Fibroblast of the aortic adventitia (primary cell): Measurements from ENCODE around the gene MYO3A. TPM values are rescaled to one million over a fixed set of nuclear protein-coding genes. Genes with fewer than 3 reads are reported as not detected.
"Not testable (repeated sequence)": the region's sequence is repeated elsewhere in the genome, so short reads cannot be mapped to it uniquely, and the experiment has no call there.

ENCODE experiments used
- DNase-seq: peaks from one replicate; pipeline ENCODE4 v3.0.0-alpha.2; 2010; ENCODE audit warnings: low read depth
- H3K4me3 ChIP-seq: 2 replicates; pipeline ENCODE4 v1.5.1; 2011; ENCODE audit warnings: low read depth, mild to moderate bottlenecking, control low read depth, low read length, moderate library complexity
- CTCF ChIP-seq: IDR thresholded peaks from 2 replicates; pipeline ENCODE4 v1.5.1; 2011; ENCODE audit warnings: mild to moderate bottlenecking, low read length, control low read depth, inconsistent platforms; ENCODE audit not compliant: insufficient read depth
- total RNA-seq: library from RNA; depleted of rRNA; stranded (reverse); fragments of >200 nt; gene quantifications from 2 replicates; pipeline ENCODE4 v1.2.3, GENCODE V29; 2012; ENCODE audit warnings: low replicate concordance

The MYO3A gene
- total RNA-seq, 1 donor: not detected

DNA sequence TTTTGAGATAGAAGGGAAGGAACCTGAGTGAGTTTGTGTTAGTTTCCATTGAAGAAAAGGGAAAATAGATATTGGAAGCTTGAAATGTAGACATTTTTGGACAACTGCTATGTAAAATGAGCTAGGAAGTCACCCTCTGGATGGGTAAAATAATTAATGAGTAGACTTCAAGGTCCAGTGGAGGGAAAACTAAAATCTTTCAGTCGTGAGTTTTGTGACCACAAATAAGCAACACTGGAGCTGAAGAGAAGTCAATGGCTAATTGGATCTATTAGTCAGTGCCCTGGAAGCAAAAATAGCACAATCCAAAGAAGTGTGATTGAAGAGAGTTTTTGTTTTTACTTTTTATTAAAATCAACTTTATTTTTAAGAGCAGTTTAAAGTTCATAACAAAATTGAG, 123.4 kb downstream of the MYO3A start:
- no peak for TF ChIP-seq CTCF
- H3K4me3 ChIP-seq: no peak overlapping the region
- DNase-seq: no peak

DNA sequence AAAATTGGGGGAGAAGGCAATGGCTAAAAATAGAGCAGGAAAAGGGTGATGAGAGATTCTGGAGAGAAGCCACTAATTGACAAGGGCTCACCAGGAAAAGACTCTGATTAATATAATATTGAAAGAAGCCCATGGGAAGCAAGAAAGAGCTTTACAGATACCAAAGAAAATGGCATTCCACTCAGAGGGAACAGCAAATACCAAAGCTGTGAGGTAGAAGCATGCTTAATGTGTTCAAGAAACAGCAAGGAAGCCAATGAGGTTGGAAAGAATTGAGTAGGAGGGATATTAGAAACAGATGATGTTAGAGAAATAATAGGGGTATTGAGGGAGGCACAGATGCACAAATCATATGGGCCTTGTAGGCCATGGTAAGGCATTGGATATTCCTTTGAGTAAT, 130.1 kb downstream of the MYO3A start:
- no peak for DNase-seq
- no peak overlapping the region for H3K4me3 ChIP-seq
- no peak for TF ChIP-seq CTCF

DNA sequence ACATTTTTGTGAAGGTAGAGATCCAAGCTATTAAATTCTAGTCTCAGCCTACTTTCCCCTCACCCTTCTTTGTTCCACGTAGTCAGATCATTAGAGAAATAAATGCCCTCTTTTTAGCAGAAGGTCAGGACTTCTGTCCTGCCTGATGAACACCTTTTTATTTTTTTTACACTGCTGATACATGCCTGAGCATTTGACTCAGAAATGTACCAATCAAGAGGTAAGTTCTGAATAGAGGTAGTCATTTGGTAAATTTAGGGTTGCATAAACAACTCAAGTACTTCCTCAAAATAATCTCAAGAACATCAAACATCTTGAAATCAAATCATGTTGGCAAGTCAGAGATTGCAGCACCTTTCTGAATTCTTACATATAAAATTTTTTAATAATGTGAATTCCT, 133.7 kb downstream of the MYO3A start:
- no peak overlapping the region for H3K4me3 ChIP-seq
- TF ChIP-seq CTCF: no peak
- no peak for DNase-seq

GRCh38 chr10:26080971-26081370, 146.9 kb downstream of the MYO3A start:
- H3K4me3 ChIP-seq, DNase-seq: not testable (repeated sequence)

GRCh38 chr10:26081459-26081858, 147.4 kb downstream of the MYO3A start:
- H3K4me3 ChIP-seq: no peak overlapping the region
- no peak for TF ChIP-seq CTCF
- DNase-seq: no peak

DNA sequence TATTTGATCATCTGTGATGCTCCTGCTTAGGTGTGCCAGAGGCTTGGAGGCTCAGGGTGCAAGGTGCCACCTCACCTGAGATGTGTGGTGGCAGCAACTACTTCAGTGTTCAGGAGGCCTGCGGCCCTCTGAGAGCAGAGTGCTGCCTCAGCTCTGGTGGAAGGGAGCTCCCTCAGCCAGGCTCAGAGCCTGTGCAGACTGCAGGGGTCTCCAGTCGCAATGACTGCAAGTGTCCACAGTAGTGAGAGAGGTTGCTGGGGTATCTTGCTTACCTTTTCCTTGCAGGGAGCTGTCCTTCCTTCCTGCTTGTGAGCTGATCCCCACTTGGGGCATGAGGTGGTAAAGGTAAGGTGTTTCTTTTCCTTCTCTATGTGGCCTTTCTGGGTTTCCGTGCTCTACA, 151.5 kb downstream of the MYO3A start:
- DNase-seq: no peak
- TF ChIP-seq CTCF: no peak

GRCh38 chr10:26087666-26088065, 153.6 kb downstream of the MYO3A start:
- no peak overlapping the region for H3K4me3 ChIP-seq
- TF ChIP-seq CTCF: no peak
- DNase-seq: no peak

More for the DNA sequence above, 151.5 kb downstream of the MYO3A start:
- H3K4me3 ChIP-seq: no peak overlapping the region
